GM15510 (cell line): ENCODE results near the gene PEX12.
A peak's percentile ranks its signal among the peaks of the same experiment; 100 is the strongest.

ENCODE experiments used
- POLR2A ChIP-seq: IDR thresholded peaks from 3 replicates; pipeline ENCODE4 v1.6.1; 2011; ENCODE audit warnings: borderline replicate concordance; ENCODE audit not compliant: insufficient read length; ENCODE audit errors: extremely low read depth

Gene PEX12

DNA sequence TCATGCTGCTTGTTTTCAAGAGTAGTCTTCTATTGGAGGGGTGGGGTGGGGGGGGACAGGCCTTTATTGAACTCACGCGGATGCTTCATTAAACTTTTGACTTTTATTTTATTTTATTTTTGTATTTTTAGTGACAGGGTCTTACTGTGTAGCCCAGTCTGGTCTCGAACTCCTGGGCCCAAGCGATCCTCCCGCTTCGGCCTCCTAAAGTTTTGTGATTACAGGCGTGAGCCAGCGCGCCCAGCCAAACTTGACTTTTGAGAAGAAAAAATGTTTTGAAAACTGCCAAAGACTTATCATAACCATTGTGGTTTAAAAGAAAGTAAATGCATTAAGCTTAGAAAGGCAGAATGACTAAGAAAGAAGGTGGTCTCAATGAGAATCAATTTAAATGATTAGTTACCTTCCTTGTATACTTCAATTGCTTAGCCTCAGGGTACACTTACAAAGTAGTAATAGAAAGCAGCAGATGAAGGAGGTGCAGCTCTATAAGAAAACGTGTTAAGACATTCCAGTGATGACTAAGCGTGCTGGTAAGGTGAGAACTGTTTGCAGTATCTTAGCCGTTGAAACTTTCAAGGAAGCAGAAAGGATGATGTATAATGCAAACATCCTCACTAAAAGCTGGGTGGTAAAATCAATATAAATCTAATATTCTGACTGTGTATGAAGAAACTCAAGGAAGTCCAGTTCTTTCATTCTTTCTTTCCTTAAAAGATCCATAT is 10.0 kb upstream of the PEX12 start:
- no peak for TF ChIP-seq POLR2A

DNA sequence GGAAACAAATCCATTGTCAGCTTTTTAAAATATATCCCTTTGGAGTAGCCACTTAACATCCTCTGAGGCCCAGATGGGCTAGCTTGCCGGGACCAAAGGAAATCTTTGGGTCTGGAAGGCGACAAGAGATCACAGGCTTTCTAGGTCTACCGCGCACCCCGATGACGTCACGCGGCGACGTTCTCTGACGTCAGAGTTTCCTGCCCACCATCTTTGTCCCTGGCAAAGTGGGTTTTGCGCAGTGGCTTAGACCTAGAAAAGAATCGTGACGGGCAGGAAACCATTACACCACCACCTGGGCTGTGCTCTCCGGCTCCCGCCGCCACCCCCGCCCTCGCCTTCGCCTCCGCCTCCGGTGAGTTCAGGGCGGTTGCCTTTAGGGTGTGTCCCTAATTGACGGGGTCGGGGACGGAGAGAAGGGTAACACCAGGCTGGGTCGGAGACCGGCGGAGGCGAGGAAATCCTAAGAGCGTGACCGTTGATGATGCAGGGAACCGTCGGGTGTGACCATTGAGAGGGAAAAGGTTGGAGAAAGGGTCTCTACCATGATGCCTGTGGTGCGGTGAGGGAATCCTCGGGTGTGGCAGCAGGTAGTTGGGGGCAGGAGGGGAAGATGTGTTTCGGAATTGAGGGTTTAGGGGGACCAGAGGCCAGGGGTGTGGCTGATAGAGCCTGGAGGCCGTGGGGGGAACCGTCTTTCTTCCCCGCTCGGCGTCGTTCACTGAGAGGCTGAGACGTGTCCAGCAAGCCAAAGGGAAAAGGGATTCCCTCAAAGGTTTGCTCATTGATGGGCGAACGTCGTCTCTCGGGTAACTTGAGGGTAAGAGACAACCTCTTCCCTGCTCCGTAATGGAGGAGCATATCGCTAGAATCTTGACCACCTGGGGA is 8.9 kb upstream of the PEX12 start, which contains the start of gene AP2B1:
AP2B1 (plus strand) TSS at position 249 of the 888 bp plus-strand sequence. CDS start 6,709 bp downstream, outside the sequence.
- peak; percentile 62 for TF ChIP-seq POLR2A

DNA sequence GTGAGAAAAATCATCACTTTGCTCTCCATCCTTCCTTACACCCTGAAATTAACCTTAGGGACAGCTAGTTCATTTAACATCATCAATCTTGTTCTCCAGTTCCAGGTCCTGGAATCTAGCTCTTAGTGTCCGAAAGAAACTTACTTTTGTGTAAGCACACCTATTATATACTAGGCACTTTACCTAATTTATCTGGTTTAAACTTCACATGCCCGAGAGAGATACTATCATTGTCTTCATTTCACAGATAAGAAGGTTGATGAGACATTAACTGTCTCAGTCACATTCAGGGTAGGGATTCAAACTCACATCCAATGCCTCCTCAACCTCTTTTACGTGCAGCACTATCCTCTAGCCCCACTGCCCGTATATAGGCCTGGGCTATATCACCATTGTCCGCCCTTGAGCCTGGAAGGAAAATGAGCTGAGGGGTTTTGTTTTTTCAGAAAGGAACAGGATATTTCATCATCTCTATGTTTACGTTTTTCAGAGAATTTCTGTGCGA is 8.2 kb upstream of the PEX12 start:
- TF ChIP-seq POLR2A = no peak

DNA sequence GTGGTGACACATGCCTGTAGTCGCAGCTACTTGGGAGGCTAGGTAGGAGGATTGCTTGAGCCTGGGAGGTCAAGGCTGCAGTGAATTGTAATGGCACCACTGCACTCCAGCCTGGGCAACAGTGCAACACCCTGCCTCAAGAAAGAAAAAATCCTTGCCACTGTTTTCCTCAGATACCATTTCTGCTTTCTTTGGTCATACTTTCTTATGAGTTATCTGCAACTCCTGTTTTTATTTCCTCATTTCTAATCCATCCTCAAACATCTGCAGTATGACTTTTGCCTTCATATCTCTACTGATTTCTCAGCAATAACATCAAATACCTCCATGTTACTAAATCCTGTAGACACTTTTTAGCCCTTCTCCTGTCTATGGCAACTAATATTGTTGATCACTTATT is 5.7 kb upstream of the PEX12 start:
- TF ChIP-seq POLR2A = no peak

DNA sequence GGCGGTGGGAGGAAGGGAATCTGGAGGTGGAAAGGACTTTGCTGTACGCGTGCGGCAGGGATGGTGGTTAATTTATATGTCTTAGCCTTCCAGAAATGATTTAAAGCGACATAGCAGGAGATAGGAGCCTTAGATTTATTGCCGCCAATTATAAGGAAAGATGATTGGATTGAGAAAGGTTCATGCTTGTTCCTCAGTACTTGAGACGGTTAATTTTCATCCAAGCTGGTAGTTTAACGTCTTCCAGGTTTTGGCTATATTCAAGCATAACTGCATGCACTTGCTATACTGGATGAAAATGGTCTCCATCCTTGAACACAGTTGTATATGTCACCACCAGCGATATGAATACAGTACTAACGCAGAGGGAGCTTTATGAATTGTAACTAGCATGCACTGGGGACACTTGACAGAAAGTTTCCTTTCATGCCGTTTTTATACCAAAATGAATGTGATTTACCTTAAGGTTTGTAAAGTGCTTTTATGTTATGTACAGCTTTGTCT is 610 bp upstream of the PEX12 start:
- no peak for TF ChIP-seq POLR2A

DNA sequence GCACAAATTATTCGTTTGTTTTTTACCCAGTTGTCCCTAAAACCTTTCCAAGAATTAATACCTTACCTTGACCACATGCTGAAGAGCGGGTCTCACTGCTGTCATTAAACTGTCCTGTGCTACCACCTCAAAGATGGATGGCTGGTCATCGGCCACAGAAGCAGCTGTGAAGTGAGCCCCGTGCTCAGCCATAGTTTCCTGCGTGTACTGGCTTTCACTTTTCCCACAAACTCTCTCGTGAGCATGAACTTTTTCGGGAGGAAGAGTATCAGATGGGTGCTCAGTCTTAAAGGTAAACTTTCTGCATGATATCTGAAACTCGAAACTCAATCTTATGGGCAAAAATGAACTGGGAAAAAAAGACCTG is 558 bp downstream of the PEX12 start:
- no peak for TF ChIP-seq POLR2A

DNA sequence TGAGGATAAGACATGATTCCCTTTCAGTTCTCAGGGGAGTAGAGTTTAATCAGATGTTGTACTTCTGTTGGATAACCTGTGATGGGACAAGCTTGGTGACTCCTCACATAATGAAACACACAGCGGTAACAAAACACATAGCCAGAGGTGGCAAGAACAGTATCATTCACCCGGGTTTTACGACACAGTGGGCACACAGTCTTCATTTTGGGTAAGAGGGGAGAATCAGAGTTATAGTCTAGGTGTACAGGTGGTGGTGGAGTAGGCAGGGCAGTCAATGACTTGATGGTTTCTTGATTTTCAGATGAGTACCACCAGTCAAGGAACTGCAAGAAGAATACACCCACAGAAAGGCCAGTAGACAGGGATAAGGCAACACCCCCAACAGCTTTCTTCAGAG is 2.6 kb downstream of the PEX12 start:
- no peak for TF ChIP-seq POLR2A

DNA sequence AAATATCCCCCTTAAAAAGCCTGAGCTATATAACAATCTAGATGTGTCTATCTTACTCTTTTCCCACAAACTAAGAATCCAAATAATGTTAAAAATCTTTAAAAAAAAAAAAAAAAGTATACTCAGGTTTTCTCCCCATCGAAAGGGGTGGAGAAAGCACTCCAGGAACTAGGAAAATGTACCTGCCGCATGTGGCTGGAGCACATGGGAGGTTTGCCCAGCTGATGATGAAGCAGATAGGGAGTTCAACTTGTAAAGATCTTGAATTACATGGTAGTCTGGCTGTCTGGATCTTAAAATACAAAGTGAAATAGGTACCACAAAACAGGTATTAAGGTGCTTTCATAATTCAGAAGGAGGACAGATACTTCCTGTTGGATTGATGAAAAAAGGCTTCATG is 9.0 kb downstream of the PEX12 start:
- TF ChIP-seq POLR2A = no peak

DNA sequence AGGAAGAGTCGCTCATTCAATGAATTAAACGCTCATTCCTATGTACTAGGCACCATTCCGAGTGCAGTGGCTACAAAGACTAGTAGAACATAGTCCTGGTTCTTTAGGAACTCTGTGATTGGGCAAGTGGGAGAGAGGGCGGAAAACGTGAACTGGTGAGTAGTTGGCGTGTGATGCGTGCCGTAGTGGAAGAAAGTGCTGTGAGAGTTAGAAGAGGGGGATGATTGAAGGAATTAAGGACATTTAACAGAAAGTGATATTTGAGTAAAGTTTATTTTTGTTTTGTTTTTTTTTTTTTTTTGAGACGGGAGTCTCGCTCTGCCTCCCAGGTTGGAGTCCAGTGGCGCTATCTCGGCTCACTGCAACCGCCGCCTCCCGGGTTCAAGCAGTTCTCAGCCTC is 9.8 kb downstream of the PEX12 start:
- no peak for TF ChIP-seq POLR2A

DNA sequence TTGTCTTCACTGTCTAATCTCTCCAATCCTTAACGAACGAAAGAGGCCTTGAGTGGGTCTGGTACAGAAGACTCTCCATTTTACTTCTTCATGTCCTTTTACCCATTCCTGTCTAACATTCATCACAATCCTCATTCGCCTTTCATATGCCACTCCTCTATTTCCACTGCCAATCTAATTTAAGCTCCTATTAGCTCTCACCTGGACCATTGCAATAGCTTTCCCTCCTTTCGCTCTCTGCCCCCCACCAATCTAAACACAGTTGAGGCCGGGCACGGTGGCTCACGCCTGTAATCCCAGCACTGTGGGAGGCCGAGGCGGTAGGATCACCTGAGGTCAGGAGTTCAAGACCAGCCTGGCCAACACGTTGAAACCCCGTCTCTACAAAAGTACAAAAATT is 11.4 kb downstream of the PEX12 start:
- no peak for TF ChIP-seq POLR2A

DNA sequence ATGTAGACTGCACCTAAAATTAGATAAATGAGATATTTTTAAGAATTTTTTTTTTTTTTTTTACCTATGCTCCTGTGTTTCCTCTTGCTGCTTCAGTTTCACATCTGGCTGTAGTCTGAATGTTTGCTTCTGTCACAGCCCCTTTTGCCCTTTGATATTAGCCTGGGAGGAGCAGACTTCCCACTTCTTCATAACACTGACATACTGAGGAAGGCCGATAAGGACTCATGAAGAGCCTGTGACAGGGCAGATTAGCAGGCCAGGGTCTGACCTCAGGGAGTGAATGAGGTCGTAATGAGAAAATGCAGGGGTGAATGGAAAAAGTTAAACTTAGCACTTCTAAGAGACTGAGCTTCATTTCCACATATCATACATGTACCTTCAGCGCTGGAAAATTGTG is 17.7 kb downstream of the PEX12 start, which contains the start of gene SLFN14:
SLFN14 (minus strand) TSS at position 117 of the 400 bp plus-strand sequence. CDS start 2,757 bp downstream, outside the sequence.
- TF ChIP-seq POLR2A = no peak

DNA sequence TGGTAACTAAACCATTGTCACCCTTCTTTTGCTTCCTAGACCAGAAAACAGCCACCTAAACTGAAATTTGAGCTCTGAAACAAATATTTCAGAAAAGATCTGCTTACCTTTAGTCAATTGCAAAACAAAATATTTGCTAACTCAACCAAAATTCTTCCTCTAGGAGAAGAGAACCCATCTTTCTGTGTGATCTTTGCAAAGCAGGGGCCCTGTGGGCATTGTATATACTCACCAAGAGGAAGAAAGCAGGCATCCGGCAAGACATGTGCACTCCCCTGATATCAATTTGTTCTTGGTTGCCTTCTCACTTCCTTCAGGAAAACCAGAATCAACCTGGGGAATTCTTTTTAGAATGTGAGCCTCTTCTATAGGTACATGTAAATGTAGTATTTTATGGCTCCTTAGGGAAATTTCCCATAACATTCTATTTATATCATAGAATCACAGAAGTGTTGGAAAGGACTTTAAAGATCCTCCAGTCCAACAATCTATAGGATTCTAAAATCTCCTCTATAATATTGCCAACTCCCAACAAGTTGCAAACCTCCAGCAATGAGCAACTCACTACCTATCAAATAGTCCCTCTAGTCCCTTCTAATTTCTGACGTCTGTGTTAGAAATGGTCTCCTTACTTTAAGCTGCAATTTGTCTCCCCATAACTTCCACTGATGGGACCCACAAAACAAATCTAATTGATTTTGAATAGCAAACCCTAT is 18.7 kb downstream of the PEX12 start:
- no peak for TF ChIP-seq POLR2A

DNA sequence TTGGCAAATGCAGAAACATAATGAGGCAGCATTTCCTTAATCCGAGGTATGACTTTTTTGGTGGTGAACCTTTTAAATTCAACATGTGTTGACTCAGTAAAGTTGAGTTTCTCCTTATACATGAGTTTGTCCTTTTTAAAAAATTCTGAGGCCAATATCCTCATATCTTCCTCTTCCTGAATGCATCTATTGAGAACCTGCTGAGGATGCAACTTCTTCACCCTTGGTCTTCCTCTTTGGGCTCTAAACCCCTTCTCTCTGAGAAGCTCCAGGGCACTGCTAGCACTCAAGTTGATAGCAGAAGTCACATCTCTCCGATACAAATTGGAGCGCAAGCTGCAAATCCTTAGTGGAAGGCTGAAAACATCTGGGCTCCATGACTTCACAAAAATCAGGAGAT is 21.0 kb downstream of the PEX12 start:
- TF ChIP-seq POLR2A = no peak

DNA sequence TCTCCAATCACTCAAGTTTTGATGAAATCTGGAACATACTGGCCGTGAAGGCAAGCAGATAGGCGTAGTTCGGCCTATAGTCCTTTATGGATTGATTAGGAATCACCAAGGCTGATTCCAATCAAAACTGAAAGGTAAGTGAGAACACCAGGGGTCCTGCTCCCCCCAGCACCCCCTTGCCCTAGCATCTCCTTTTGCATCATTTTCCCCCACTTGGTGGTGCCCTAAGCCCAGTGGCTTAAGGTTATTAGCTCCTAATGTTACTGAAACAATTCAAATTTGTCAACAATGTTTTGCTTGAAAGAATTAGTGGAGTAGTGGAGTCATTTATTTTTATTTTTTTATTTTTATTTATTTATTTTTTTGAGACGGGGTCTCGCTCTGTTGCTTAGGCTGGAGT is 22.7 kb downstream of the PEX12 start:
- TF ChIP-seq POLR2A = no peak

DNA sequence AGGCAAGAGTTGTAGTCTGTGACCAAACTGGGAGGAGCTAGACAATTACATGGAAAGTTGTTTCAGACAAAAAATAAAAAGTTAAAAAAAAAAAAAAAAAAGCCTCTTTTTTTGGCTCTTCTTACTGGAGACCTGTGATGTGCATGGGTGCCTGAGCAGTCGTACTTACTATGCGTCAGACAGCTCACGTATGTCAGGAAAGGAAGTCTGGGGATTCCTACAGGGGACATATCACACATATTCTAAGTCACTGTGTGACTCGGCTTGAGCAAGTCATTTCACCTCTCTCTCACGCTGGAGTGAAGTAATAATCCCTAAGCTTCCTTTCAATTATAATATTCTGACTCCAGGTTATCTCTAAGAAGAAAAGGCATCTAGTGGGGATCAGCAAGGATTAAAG is 23.7 kb downstream of the PEX12 start:
- no peak for TF ChIP-seq POLR2A

DNA sequence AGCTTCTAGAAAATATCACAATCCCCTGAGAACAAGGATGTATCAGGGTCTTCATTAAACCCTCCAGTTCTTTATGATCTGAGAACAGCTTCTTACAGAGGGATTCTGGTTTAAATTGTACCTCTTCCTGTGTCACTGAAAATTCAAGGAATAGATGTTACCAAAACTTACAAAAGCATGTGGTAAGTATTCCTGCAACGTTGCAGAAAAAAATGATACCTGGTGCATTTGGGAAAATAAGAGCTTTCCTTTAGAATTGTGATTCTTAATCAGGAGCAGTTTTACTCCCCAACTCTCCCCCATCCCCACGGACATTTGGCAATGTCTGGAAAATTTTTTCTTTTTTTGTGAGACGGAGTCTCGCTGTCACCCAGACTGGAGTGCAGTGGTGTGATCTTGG is 25.1 kb downstream of the PEX12 start:
- no peak for TF ChIP-seq POLR2A

DNA sequence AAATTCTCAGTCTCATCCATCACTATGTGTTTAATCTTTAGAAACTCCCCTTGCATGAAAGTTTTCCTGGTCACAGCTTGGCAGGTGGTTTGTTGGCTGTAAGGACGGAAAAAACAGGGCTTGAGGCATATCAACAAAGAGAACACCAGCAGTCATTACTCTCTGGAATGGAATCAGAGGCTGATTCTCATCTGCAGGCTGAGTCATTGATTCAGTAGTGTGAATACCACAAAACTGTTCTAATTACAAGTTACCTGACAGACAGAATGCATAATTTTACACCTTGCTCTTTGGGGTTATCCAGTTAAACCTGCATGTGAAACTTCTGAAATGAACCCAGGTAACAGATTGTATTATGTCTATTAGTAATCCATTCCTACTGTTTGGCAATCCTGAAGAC is 29.4 kb downstream of the PEX12 start:
- TF ChIP-seq POLR2A = no peak
